Measurements from ENCODE around the gene CALCOCO2.
"Not testable (repeated sequence)": the region's sequence is repeated elsewhere in the genome, so short reads cannot be mapped to it uniquely, and the experiment has no call there.

Gene CALCOCO2

DNA sequence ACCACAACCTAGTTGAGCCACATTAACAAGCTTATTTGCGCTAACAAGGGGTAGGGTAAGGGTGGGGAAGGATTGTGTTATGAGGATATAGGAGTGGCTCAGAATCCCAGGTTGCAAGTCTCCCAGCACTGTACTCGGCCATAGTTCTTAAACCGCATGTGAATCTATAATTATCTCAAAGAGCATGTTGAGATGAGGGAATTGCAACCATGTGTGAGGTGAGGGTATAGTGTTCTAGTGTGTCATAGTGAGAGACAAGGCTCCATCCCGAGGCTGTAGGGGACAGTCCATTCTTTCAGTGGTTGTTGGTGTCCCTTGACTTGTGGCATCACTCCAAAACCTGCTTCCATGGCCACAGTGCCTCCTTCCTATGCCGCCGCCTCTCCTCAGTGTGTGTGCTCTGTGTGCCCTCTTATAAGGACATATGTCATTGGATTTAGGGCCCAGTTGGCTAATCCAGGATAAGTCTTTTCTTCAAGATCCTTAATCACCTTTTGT is 39.0 kb downstream of the CALCOCO2 start:
- no peaks in the 10 kb centered on the region for H3K4me1 Mint-ChIP-seq
- H3K27ac Mint-ChIP-seq (ENCODE audit: low read depth), result no peak overlapping the region
- peaks cover 3% of the 10 kb centered on the region for H3K36me3 Mint-ChIP-seq (ENCODE audit: insufficient read depth)
- H3K27me3 Mint-ChIP-seq, result no peaks in the 10 kb centered on the region
- H3K9me3 Mint-ChIP-seq, result no peaks in the 10 kb centered on the region
- no peak overlapping the region for H3K4me3 Mint-ChIP-seq
- DNase-seq (ENCODE audit: low spot score in 2 of 2) (no peak), ATAC-seq (replicated peaks; ENCODE audit: extremely low read depth, poor library complexity, severe bottlenecking) (no peak)

DNA sequence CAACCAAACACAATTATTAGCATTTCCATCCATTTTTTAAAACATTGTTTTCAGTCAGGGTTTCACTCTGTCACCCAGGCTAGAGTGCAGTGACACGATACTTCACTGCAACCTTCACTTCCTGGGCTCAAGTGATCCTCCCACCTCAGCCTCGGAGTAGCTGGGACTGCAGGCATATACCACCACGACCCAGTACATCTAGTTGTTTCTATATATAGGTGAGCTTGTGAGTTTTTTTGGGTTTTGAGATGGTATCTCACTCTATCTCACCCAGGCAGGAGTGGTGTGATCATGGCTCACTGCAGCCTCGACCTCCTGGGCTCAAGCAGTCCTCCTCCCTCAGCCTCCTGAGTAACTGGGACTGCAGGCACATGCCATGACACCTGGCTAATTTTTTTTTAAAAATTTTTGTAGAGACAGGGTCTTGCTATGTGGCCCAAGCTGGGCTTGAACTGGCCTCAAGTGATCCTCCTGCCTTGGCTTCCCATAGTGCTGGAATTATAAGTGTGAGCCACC is 40.3 kb downstream of the CALCOCO2 start:
- Mint-ChIP-seq H3K4me3 (no peak overlapping the region), H3K27ac (ENCODE audit: low read depth) (no peak overlapping the region), H3K4me1 (no peaks in the 10 kb centered on the region), H3K36me3 (ENCODE audit: insufficient read depth) (peaks cover 2% of the 10 kb centered on the region), H3K9me3 (no peaks in the 10 kb centered on the region), H3K27me3 (no peaks in the 10 kb centered on the region)
- DNase-seq (ENCODE audit: low spot score in 2 of 2) (no peak), ATAC-seq (replicated peaks; ENCODE audit: extremely low read depth, poor library complexity, severe bottlenecking) (no peak)

DNA sequence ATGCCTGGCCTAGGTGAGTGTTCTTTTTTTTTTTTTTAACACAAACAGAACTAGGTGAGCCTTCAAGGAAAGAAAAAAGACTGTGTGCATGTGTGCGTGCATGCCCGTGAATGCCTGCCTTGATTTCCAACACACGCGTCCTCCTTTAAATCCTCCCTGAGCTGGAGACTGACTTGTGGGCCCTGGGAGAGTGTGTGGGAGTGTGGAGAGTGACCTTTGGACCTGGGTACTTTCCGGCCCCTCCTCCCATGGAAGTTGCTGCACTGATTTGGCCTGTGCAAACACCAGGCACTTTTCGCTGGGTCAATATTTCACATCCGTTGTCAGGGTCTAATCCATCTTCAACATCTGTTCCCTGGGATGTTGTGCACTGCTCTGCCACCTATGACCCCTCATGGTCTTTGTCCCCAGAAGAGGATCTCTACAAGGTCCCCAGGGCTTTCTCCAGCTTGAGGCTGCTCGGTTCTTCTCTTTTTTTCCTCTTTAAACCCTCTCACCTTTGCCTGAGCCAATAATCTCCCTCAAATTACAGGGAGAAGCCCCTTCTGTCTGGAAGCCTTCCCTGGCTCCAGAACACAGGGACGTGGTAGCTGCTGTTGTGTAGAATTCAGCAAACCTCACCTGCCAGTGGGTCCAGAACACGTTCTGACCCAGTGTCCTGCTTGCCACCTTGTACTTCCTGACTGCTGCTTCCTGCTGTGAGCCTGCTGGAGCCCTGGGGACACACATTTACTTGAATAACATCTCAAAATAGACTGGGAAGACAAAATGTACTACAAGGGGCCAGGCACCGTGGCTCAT is 40.9 kb downstream of the CALCOCO2 start:
- no peak for DNase-seq (ENCODE audit: low spot score in 2 of 2)
- Mint-ChIP-seq H3K27me3 (no peaks in the 10 kb centered on the region), H3K36me3 (ENCODE audit: insufficient read depth) (no peaks in the 10 kb centered on the region), H3K27ac (ENCODE audit: low read depth) (no peak overlapping the region), H3K4me1 (no peaks in the 10 kb centered on the region), H3K4me3 (no peak overlapping the region), H3K9me3 (no peaks in the 10 kb centered on the region)
- ATAC-seq (replicated peaks; ENCODE audit: extremely low read depth, poor library complexity, severe bottlenecking), result no peak

DNA sequence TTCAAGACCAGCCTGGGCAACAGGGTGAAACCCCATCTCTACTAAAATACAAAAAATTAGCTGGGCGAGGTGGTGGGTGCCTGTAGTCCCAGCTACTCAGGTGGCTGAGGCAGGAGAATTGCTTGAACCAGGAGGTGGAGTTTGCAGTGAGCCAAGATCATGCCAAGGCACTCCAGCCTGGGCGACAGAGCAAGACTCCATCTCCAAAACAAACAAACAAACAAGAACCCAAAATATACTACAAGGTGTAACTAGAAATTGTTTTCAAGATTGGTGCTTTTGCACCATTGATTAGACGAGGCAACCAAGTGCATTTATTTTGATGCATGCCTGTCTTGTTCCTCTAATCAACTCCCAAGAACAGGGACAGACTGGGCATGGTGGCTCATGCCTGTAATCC is 41.6 kb downstream of the CALCOCO2 start:
- not testable (repeated sequence) for H3K9me3 Mint-ChIP-seq; H3K4me3 Mint-ChIP-seq; H3K4me1 Mint-ChIP-seq; H3K27ac Mint-ChIP-seq (ENCODE audit: low read depth); H3K36me3 Mint-ChIP-seq (ENCODE audit: insufficient read depth); DNase-seq (ENCODE audit: low spot score in 2 of 2); H3K27me3 Mint-ChIP-seq; ATAC-seq (replicated peaks; ENCODE audit: extremely low read depth, poor library complexity, severe bottlenecking)

DNA sequence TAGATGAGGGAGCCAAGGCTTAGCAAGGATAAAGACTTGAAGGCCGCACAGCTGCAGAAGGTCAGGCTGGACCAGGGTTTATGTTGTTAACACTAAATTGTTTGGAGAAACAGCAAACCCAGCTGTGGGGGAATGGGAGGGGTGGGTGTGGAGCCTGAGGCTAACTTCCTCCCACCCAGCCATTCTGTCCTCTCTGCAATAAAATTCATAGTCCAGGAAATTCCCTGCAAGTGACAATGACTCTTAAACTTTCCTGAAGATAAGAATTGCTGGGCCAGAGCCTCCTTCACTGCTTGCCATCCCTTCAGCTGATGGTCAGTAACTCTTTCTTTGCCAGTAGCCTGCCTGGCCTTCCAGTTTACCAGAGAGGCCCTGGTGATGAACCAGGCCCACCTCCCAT is 42.4 kb downstream of the CALCOCO2 start:
- no peaks in the 10 kb centered on the region for H3K9me3 Mint-ChIP-seq
- H3K4me1 Mint-ChIP-seq, result no peaks in the 10 kb centered on the region
- no peak overlapping the region for H3K27ac Mint-ChIP-seq (ENCODE audit: low read depth)
- DNase-seq (ENCODE audit: low spot score in 2 of 2) (no peak), ATAC-seq (replicated peaks; ENCODE audit: extremely low read depth, poor library complexity, severe bottlenecking) (no peak)
- no peaks in the 10 kb centered on the region for H3K27me3 Mint-ChIP-seq
- no peak overlapping the region for H3K4me3 Mint-ChIP-seq
- H3K36me3 Mint-ChIP-seq (ENCODE audit: insufficient read depth), result no peaks in the 10 kb centered on the region

DNA sequence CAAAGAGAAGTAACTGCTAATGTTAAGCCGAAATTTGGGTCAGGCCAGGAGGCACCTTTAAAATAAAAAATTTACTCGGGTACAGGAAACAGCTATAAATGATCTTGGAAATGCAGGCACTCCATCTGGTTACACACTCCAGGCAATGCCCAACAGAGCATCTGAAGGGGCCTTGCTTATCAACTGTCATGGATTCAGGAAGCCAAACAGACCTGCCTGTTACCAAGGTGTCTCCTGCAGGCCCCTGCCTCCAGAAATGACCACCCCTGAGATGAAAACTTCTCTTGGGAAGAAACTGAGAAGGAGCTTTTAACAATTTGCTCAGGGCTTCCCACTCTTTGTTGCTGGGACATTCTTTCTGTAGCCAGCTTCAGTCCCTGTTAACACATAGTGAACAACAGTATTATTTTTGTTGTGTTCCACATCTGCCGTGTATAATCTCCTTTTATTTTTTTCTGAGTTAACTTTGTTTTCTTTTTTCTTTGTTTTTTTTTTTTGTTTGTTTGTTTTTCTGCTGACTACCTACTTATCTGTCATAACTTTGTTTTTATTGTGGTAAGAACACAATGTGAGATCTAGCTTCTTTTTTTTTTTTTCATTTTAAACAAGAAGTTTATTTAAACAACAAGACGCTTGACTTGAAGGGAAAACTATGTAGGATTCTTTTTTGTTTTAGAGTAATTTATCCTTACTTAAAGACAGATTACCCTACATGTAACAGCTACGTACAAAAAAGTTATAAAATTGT is 43.0 kb downstream of the CALCOCO2 start:
- no peak for ATAC-seq (replicated peaks; ENCODE audit: extremely low read depth, poor library complexity, severe bottlenecking)

DNA sequence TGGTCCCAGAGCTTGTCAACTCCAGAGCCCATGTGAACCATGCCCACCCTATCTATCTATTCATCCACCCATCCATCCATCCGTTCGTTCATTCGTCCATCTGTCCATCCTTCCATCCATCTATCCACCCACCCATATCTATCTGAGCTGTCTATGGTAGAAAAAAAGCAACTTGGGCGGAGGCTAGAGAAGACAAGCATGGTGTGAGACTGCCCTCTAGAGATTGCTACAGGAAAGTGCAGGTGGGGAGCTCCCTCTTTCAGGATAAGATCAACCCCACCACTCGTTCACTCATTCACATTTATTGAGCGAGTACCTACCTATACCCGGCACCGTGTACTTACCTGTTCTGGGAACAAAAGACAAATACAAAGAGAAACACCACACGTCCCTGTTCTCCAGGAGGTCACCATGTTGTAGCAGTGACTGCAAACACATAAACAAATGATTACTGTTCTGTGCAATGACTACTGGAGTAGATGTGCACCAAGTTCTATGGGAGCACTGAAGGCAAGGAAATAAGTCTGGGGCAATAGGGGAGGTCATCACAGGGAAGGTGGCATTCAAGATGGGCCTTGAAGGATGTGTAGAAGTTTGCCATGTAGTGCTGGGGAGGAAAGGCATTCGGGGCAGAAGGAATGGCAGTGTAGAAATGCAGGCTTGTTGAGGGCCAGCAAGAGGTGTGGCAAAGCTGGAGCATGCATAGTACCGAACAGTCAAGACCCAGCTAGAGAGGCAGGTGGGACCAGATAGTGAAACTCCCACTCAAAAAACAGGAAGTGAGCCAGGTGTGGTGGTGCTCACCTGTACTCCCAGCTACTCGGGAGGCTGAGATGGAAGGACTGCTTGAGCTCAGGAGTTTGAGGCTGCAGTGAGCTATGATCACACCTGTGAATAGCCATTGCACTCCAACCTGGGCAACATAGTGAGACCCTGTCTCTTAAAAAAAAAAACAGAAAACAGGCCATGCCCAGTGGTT is 48.4 kb downstream of the CALCOCO2 start:
- no peaks in the 10 kb centered on the region for H3K4me1 Mint-ChIP-seq
- no peaks in the 10 kb centered on the region for H3K9me3 Mint-ChIP-seq
- no peak overlapping the region for H3K4me3 Mint-ChIP-seq
- peak; percentile 67 for ATAC-seq (replicated peaks; ENCODE audit: extremely low read depth, poor library complexity, severe bottlenecking)
- no peak overlapping the region for H3K27ac Mint-ChIP-seq (ENCODE audit: low read depth)
- peak in 1 of 2 donors; percentile 59 for DNase-seq (ENCODE audit: low spot score in 2 of 2)
- H3K27me3 Mint-ChIP-seq, result no peaks in the 10 kb centered on the region
- no peaks in the 10 kb centered on the region for H3K36me3 Mint-ChIP-seq (ENCODE audit: insufficient read depth)

More for the DNA sequence above, 43.0 kb downstream of the CALCOCO2 start:
- Mint-ChIP-seq H3K36me3 (ENCODE audit: insufficient read depth) (no peaks in the 10 kb centered on the region), H3K9me3 (no peaks in the 10 kb centered on the region), H3K4me1 (no peaks in the 10 kb centered on the region), H3K27me3 (no peaks in the 10 kb centered on the region), H3K27ac (ENCODE audit: low read depth) (no peak overlapping the region), H3K4me3 (no peak overlapping the region)
- DNase-seq (ENCODE audit: low spot score in 2 of 2), result no peak

DNA sequence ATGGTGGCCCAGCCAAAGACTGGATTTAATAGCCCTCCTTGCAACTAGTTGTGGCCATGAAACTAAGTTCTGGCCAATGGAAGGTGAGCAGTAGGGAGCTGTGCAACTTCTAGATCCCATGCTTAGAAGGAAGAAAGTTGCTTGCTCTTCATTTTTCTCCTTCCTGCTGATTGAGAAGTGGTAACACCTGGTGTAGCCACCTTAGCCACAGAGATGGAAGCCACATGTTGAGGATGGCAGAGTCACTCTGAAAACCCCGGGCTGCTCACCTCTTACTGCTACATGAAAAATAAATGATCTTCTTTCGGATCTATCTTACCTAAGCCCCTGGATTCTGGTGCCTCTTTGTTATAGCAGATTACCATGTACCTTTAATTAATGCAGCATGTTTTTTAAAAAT is 51.4 kb downstream of the CALCOCO2 start:
- Mint-ChIP-seq H3K4me1 (no peaks in the 10 kb centered on the region), H3K36me3 (ENCODE audit: insufficient read depth) (no peaks in the 10 kb centered on the region), H3K27ac (ENCODE audit: low read depth) (no peak overlapping the region), H3K4me3 (no peak overlapping the region), H3K9me3 (no peaks in the 10 kb centered on the region), H3K27me3 (no peaks in the 10 kb centered on the region)
- no peak for ATAC-seq (replicated peaks; ENCODE audit: extremely low read depth, poor library complexity, severe bottlenecking)
- no peak for DNase-seq (ENCODE audit: low spot score in 2 of 2)

DNA sequence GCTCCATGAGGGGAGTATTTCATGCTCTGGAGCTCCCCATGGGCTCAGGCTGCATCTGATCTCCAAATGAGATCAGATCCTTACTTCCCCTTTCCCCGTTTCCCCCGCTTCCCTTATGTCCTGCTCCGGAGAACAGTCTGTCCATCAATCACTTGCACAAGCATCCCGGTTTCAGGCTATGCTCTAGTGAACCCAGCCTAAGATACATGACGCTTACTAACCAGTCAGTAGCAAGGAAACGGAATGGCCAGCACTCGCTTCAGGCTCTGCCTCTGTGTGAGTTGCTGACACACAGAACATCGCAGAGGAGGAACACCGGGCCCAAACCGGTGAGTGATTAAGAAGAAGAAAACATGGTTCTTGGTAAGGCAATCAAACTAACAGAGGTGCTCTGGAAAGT is 52.3 kb downstream of the CALCOCO2 start:
- no peaks in the 10 kb centered on the region for H3K36me3 Mint-ChIP-seq (ENCODE audit: insufficient read depth)

DNA sequence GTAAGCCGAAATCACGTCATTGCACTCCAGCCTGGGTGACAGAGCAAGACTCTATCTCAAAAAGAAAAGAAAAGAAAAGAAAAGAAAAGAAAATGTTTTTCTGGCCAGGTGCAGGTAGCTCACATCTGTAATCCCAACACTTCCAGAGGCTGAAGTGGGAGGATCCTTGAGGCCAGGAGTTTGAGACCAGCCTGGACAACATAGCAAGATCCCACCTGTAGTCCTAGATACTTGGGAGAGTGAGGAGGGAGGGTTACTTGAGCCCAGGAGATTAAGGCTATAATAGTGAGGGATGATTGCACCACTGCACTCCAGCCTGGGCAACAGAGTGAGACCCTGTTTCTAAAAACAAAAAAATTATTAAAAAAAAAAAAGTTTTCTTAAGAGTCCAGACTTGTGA is 59.3 kb downstream of the CALCOCO2 start:
- Mint-ChIP-seq H3K36me3 (ENCODE audit: insufficient read depth) (peaks cover 19% of the 10 kb centered on the region), H3K9me3 (no peaks in the 10 kb centered on the region), H3K27ac (ENCODE audit: low read depth) (no peak overlapping the region), H3K4me1 (peaks cover 22% of the 10 kb centered on the region), H3K4me3 (no peak overlapping the region), H3K27me3 (no peaks in the 10 kb centered on the region)
- DNase-seq (ENCODE audit: low spot score in 2 of 2), result no peak
- no peak for ATAC-seq (replicated peaks; ENCODE audit: extremely low read depth, poor library complexity, severe bottlenecking)

More for the DNA sequence above, 52.3 kb downstream of the CALCOCO2 start:
- Mint-ChIP-seq H3K9me3 (no peaks in the 10 kb centered on the region), H3K27ac (ENCODE audit: low read depth) (no peak overlapping the region), H3K4me3 (no peak overlapping the region), H3K4me1 (no peaks in the 10 kb centered on the region), H3K27me3 (no peaks in the 10 kb centered on the region)
- ATAC-seq (replicated peaks; ENCODE audit: extremely low read depth, poor library complexity, severe bottlenecking), result no peak
- no peak for DNase-seq (ENCODE audit: low spot score in 2 of 2)

DNA sequence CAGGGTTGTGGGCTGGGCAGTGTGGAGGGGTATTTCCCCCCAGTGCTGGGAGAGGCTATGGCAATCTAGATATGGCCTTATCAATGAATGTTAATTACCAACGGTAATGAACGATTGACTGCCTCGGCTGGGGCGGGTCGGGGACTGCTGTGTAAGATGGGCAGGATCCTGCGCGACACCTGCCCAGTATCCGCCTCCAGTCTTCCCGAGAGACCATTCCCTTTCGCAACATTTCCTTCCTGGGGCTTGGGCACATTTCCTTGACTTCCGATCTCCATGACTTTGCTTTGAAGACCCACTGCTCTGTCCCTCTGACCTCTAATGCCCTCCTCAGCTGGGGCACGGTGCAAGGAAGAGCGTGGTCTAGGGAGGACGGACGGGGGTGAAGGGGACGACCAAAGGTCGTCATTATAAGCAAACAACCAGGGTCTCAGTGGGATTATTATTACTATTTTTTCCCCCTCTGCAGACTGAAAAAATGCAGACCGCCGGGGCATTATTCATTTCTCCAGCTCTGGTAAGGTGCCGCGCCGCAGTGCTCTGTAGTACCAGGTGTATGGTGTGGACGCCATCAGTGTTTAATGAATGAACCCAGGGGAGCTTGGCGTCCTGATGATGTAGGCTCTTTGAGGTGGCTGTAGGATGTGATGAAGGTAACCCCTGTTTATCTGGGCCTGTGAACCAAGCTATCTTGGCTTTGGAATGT is 62.3 kb downstream of the CALCOCO2 start:
- Mint-ChIP-seq H3K36me3 (ENCODE audit: insufficient read depth) (peaks cover 28% of the 10 kb centered on the region), H3K27me3 (no peaks in the 10 kb centered on the region), H3K9me3 (no peaks in the 10 kb centered on the region), H3K4me3 (peak overlapping the region; percentile 88), H3K4me1 (peaks cover 22% of the 10 kb centered on the region), H3K27ac (ENCODE audit: low read depth) (peak overlapping the region; percentile 94)
- DNase-seq (ENCODE audit: low spot score in 2 of 2) (no peak), ATAC-seq (replicated peaks; ENCODE audit: extremely low read depth, poor library complexity, severe bottlenecking) (peak; percentile 47)

All from central memory CD8-positive, alpha-beta T cell (primary cell).